Stimulated activated CD4-positive, alpha-beta T cell treated with anti-CD3 and anti-CD28 coated beads, Interleukin-2, amount 100 ng/mL, for 24 hours (primary cell): ENCODE data around the gene WWOX.
A peak's percentile ranks its signal among the peaks of the same experiment; 100 is the strongest.

Experiments used
- DNase-seq, 2 donors: peaks; one replicate each; pipeline ENCODE4 v3.0.0-alpha.2; 2020

Gene WWOX

DNA sequence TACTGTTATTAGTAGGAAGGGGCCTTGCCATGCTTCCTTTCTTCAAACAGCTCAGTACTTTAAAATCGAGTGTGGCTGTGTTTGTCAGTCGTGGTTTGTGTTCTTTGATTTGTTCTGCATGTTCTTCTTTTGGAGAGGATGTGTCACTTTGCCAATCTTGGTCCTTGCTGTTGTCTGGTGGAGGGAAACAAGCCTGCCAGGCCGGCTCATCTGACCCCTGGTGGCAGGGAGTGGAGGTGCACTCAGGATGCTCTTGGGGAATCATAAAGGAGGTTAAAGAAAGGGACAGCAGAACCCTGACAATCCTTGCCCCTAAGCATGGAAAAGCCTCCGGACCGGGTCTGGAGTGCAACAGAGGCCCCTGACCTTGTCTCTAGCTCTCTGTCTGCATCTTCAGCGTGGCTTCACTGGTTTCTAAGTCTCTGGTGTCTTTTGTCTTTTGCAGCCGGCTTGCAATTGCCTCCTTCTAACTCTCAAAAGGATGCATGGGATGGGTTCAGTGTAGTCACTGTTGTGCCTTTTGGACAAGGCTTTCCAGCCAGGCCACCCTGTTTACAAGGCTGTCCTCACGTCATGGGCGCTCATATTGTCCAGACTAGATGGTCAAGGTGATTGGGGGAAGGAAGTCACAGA, 135.8 kb downstream of the WWOX start:
- peak; percentile 70 to 73 for DNase-seq

DNA sequence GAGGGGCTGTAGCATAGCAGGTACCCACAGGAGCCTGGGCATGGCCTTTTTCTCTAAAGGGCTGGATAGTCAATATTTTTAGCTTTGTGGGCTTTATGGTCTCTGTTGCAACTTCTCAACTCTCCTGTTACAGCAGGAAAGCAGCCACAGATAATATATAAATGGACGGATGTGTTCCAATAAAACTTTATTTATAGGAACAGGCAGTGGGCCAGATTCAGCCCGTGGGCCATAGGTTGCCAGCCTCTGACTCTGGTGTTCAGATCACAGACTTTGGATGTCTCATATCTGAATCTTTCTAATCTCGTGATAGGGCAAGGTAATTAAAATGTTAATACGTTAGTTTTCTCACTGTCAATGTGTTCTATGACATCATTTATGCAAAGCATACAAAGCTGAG, 136.4 kb downstream of the WWOX start:
- no peak for DNase-seq

DNA sequence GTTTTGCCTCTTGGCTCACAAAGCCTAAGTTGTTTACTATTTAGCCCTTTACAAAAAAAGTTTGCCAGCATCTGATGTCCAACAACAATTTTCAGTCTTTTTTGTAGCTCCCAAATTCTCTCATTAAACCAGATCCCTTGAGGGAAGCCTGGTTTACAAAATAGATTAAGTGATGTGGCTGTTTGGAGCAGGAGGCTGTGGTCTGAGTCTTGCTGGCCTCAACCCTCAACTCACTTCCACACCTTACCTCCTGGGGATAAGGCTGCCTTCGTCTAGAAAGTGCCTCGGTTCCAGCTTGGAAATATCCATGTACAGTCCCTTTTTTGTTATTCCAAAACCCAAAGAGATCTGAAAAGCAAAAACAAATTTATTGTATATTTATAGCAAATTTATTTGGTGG, 138.4 kb downstream of the WWOX start:
- no peak for DNase-seq

DNA sequence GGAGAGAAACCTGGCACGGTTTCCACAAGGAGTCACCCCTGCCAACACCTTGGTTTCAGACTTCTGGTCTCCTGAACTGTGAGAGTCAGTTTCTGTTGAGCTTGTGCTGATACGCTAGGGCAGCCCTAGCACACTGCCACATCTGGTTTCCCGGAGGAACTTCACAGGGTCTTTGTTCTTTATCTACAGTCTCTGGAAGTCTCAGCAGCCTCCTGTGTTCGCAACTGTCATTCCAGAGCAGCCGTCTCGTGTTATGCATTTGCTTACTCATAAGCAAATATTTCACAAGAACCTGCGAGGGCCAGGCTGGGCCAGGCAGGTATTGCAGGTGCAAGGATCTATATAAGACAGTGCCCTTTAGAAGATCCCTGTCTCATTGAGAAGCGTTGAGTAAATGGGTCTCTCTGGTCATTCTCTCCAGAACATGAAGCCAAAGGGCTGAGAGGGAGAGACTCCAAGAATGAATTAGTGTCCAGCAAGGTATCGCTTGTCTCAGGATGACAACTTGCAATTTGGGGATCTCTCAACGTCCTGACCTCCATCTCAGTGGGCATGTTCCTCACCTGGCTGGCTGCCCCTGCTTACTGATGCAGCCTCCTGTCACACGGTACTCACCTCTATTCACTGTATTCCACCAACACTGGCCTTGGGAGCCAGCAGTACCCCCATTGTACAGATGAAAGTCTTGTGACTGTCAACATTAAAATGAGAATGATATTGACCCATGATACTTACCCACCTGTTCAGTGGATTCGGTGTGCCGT, 141.2 kb downstream of the WWOX start:
- DNase-seq: no peak

DNA sequence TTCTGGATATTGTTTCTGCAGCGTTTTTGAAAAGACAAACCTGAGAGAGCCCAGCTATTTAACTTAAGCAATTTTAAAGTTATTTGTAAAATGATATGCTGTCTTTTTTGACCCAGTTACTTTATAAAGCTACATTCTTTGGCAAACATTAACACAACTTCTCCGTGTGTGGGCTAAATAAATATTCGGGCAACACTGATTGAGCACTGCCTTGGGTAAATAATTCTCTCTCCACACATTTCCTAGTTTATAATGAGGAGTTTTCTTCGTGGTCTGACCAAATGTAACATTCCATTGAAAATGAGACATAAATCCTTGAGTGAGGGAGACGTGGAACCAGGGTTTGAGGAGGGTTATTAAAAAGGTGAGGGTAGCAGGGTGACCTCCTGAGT, 142.8 kb downstream of the WWOX start:
- no peak for DNase-seq

DNA sequence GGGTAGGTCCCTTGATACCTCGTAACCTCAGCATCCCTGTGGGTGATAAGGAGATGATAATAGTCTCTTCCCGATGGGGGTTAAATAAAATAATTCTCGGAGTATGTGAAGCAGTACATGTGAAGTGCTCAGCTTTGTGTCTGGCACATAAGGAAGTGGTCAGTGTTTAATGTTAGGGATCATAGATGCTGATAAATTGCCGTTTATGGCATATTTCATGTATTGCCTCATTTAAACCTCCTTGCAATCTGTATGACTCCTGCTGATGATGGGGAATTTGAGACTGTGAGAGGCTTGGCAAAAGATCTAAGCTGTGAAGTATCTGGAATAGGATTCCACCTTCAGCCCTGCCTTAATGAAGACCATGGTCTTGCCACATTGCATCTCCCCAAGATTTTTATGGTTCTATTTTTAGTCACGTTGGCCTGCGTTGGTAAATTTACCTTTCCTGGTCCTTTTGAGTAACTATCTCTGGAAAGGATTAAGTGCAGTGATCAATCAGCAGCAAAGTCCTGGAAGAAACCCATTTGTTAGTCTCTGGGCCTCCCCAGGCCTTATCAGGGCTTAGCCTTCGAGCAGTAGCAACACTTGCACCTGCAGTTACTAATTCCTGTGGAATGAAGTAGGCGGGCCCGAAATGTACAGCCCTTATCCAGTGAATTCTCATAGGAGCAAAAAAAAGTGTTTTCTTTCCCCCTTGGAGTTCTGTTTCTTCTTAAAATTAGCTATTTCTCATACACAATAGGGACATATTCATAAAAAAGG, 144.9 kb downstream of the WWOX start:
- no peak for DNase-seq

DNA sequence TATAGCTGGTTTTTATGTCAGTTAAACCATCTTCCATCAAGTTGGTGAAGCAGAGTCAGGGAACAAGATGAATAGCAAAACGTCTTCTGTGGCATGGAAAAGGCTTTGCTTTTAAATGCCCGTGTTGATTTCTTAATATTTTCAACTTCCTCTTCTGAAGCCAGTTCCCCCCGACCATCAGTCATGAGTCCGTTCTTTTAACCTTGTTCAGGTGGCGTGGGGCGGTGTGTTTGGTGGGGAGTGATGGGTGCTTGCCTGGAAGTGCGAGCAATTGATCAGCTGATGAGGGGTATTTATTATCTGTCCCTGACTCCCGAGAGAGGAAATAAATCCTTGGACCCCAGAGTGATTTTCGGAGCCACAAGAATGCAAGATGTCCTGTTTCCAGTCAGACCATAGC, 147.1 kb downstream of the WWOX start:
- DNase-seq: no peak

DNA sequence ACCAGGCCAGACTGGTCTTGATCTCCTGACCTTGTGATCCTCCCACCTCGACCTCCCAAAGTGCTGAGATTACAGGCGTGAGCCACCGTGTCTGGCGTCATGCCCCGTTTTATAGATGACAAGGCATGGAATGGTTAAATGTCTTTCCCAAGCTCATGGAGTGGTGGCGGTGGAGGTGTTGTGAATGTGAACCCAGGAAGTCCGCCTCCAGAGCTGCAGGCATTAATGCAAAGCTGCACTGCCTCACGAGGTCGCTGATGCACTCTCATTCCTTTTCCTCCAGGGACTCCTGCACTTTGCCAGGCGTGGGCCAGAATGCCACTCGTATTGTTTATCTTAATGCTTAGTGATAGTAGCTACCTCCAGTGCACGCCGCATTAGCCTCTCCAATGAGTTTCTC, 149.6 kb downstream of the WWOX start:
- no peak for DNase-seq

DNA sequence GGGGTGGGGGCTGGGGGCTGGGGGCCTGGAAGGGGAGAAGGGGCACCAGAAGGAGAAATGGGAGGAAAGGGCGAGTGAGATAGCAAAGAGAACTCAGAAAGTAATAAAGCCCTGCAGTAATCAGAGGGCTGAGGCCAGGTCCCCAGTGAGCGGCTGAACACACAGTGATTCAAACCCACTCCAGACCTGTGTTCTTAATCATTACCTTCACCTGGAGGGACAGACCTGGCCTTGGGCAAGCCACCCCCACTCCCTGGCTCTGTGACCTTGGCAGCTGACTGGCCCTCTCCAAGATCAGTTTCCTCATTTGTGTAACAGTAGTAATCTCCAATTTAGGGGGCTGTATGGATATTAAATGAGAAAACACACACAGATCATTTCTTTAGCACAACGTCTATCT, 150.4 kb downstream of the WWOX start:
- no peak for DNase-seq

DNA sequence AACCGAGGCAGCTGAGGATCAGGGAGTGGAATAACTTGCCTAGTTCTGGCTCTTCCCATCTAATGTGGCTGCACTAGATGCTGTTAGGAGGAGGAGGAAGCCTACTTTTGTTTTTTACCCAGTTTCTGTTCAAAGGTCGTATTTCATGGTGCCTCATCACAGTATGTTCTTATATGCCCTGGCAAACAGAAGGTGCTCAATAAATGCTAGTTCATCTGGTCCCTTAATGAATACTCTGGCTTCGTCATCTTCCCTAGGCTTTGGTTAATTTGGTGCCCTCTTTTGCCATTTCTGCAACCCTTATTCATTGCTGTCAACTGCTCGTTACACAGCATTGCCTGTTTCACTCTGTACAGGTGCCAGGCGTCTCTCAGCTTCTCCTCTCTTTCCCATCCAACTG, 151.7 kb downstream of the WWOX start:
- DNase-seq: no peak

DNA sequence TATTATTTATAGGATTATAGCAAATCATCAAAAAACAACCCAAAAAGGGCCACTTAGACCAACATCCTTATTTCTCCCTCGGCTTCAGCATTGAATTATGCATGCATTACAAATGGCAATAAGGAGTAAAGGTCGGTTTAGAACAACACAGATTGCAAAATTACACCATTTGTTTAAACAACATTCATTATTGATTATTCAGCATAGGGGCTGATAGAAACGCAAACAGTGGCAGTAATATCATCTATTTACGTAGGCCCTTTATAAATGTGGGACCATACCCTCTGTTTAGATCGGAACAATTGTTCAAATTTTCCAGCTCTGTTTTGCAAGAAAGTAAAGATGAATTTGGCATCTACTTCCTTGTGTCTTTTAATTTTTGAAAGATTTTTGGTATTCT, 153.3 kb downstream of the WWOX start:
- DNase-seq: no peak

DNA sequence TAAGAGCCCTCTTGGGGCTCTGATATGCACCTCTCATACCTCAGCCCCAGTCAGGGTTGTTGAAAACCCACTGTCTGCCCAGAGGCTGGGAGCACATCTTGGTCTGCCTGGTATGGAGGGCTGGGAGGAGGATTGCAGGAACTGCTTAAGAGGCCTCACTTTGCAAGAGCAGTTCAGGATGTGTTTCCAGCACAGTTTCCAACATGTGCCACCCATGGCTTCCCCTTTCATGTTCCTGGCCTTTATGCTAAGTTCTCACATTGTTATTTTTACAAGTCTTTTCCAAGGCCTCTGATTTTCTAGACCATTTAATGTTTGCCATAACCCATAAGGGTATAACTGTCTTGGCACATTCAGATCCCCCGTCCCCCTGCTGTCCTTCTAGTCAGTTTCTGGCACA, 155.4 kb downstream of the WWOX start:
- DNase-seq: no peak

DNA sequence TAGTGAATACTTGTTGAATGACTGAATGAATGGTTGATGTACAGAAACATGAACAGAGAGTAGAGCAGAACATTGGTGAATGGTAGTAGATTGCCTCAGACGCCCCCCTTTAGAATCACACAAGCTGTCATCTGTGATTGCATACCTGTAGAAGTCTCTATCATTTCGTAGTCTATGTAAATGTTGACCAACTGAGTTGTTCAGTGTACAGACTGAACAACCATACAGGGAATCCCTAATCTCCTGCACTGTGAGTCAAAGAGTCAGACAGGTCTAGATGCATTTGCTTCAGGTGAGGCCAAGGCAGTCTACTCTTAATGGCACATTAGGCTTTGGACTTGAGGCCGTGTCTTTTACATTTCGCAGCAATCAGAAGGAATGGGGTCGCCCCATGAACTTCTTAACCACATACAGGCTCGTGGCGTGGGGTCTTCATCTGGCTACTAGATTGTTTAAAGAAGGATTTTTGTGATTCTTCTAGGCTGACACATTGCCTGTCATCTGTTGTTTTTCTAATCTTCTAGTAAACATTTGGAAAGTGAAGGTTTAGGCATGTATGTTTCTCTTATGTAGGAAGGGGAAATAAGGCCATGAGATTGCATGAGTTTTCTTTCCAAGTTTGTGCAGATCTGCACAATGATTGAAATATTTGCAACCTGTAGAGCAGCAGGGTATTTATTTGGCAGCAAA, 157.4 kb downstream of the WWOX start:
- DNase-seq: no peak

DNA sequence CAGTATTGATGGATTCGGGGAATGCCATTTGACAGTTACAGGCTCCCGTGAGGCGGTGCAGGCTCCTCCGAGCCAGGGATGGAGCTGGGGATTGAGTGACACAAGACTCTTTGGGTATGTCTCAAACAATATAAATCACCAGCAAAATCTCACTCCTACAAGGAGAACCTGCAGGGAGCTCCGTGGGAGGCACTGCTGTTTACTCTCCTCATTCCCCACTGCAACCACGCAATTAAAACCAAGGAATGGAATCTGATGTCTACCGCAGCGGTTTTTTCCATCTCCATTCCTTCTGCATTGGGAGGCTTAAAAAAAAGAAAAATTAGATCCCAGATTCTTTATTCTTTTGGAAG, 157.9 kb downstream of the WWOX start:
- DNase-seq: no peak

DNA sequence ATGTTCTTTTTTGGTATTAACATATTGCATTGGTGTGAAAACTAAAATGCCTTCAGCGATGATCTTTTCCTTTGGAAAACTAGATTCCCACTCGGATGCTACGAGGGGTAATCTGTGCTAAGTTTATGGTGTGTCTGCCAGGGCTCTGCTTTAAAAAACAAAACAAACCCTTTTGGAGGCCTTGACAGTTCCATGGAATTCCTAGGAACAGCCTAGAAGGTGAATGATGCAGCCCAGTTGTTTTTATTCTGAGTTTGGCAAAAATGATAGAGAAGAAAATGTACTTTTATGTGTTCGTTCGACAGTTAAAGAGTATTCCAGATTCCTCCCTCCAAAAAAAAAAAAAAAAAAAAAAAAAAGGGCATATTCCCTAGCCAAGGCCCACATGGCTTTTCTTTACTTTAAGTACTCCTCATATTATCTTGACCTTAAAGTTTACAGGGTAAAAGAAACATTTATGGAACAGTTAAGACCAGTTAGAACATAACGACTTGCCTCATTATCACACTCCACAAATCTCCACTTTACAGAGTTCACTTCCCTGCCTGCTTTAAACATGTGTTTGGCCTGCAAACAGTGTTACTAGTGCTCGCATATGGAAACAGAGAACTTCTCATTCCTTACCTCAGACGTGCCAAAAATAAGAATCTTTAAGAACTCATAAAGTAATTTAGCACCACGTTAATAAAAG, 159.1 kb downstream of the WWOX start:
- DNase-seq: no peak

DNA sequence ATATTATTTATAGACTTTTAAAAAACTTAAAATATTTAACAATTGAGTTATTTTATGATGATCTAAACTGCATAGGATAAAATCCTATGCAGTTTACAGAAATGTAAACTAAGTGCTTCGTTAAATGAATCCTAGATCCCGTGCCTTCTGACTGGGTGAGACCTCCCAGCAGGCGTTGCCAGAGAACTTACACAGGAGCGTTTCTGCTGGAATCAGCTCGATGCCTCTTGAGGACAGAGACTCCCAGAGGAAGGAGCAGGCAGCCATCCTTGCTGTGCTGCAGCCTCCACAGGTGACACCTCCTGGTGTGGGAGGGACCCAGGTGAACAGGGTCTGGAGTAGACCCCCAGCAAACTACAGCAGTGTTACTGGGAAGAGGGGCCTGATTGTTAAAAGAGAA, 160.4 kb downstream of the WWOX start:
- no peak for DNase-seq

DNA sequence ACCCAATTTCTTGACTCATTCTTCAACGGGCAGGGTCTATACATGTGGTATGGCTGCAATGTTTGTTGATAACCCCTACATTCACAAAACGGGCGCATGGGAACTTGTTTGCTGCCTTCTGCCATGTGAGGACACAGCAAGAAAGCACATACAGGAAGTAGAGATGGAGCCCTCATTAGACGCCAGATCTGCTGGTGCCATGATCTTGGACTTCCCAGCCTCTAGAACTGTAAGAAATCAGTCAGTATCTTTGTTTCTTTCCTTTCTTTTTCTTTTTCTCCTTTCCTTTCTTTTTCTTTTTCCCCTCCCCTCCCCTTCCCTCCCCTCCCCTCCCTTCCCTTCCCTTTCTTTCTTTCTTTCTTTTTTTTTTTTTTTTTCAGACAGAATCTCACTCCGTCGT, 165.2 kb downstream of the WWOX start:
- no peak for DNase-seq

DNA sequence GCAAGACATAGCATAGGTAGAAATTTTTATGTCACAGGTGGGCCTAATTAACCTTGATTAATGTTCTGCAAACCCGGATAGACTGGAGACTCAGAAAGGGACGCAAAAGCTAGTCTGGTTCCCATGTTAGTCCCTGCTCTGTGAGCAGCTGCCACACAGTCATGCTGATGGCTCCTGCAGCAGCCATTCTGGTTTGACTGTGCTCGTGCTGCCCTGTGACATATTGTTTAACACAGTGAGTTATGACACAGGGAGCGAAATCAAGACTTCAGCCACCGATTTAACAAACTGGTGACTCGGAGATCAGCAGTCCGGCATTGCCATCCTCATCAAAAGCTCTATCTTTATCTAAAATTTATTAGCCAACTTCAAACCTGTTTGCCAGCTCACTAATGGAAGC, 169.8 kb downstream of the WWOX start:
- DNase-seq: no peak

DNA sequence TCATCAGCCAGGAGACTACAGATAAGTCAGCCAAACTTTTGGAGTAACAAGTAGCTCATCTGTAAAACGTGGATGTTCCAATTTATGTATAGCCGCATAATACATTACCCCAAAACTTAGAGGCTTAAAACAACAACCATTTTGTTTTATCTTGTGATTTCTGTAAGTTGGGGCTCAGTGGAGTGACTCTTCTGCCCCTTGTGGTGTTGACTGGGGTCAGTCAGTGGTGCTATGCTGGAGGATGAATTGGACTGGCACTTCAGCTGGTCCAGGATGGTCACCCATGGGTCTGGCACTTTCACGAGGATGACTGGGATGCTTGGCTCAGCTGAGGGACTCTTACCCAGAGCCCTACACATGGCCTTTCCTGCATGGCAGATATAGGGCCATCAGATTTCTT, 172.5 kb downstream of the WWOX start:
- DNase-seq: no peak

DNA sequence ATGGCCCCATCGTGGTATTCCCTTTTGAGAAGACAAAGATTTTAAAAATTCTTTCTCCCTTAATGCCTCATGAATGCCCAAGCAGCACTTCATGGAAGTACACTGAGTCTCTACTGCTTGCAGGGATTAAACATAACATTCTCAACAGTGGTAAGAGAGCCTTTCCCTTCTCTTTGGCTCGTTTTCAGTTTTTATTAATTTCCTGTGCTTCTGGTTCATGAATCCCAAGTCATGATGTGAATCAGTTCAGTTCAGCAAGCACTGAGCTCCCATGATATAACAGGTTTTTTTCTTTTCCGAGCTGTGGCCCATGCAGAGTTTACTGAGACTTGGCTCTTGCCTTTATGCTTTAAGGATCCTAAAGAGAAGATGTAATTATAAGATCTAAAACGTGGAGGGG, 175.3 kb downstream of the WWOX start:
- DNase-seq: no peak

DNA sequence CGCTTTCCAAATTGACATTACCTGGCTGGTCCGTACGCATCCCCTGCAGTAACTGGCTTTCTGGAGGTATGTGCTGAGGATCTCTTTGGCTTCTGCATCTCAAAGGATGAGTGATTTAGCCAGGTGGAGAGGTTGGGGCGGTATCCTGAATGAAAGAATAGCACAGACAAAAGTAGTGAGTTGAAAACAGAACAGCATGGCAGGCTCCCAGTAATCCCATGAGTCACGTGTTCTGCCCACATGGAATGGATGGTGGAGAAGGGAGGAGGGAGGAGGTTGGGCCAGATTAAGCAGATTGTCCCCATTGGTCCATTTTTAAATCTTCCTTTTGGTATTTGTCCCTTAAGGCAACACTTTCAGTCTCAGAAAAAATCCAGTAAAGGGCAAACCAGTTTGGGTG, 176.0 kb downstream of the WWOX start:
- no peak for DNase-seq

DNA sequence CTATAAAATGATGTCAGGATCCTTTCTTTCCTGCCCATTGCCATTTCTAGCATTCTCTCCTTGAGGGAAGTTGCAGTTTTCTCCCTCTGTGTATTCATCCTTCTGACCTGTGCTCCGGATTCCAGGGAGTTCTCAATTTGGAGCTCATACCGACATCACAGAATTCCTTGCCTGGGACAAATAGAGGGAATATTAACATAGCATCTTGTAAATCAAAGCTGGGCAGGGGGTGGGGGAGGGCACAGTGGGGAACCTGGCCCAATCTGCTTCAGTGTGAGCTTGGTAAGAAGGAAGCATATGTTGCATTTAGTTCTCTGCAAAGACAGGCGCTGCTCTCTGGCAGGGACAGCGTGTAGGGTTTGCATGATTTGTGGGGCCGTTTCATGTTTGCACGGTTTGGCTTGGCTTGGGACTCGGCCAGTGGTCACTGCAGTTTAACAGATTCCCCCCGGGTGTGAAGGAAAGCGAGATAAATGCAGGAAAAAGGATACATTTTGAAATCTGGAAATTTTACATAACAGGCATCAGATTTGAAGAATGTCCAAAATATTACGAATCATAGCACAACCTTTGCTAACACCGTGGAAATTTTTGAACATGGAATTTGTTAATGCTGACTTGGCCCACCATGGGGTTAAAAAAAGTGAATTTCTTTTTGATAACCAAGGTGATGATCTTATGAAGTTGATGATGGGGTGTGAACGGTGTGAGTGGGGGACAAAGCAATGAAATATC, 178.0 kb downstream of the WWOX start:
- DNase-seq: no peak
